GM12878 (cell line): ENCODE measurements around the gene PSMD13. TPM values are rescaled to one million over a fixed set of nuclear protein-coding genes. Genes with fewer than 3 reads are reported as not detected.

Experiments used
- ATAC-seq: fragments of 200-7000 bp; cut with Tn5 transposase; 3 replicates; pipeline ENCODE4 v1.9.1; 2020; ENCODE audit warnings: mild to moderate bottlenecking, moderate library complexity
- BruUV-seq: library from RNA; stranded (reverse); fragments of 400-500 nt; replicated peaks from 2 replicates; lab custom pipeline; 2021; lab: Mats Ljungman, UMichigan
- CTCF ChIA-PET: fragments of 300-600 bp; sonication (Branson Sonifier 250); formaldehyde crosslinking; extraction: SDS; loops from one replicate; lab custom pipeline; 2021; ENCODE audit warnings: inconsistent platforms; lab: Yijun Ruan, JAX
- POLR2A ChIA-PET: fragments of 350-600 bp; formaldehyde crosslinking; extraction: SDS; loops from one replicate; lab custom pipeline; 2021; ENCODE audit warnings: inconsistent platforms; lab: Charles Lee
- RAD21 ChIA-PET: fragments of 300-600 bp; sonication (Branson Sonifier 250); formaldehyde crosslinking; loops from one replicate; lab custom pipeline; 2023; ENCODE audit warnings: antibody characterized with exemption; ENCODE audit not compliant: unreplicated experiment; lab: Charles Lee
- SMC1A ChIA-PET: fragments of 300-600 bp; sonication (Branson Sonifier 250); formaldehyde crosslinking; loops from one replicate; lab custom pipeline; 2023; ENCODE audit not compliant: unreplicated experiment, uncharacterized antibody; lab: Charles Lee
- DNase-seq: peaks from one replicate; pipeline ENCODE4 v3.0.0-alpha.2; 2011; ENCODE audit warnings: low read depth, low spot score
- FAIRE-seq: peaks from 3 replicates; lab custom pipeline; 2011; peaks lifted over from hg19 to GRCh38; lab: Jason Lieb, UNC
- H2AFZ ChIP-seq: 2 replicates; pipeline ENCODE4 v1.6.0; 2011; ENCODE audit warnings: low read depth, low read length, control low read depth; ENCODE audit not compliant: control insufficient read depth
- H3K27ac ChIP-seq: 2 replicates; pipeline ENCODE4 v1.5.1; 2011; ENCODE audit warnings: control low read depth; ENCODE audit not compliant: control insufficient read depth, insufficient read depth
- H3K27me3 ChIP-seq, 2 experiments: replicated peaks in 1 of 2; 2 replicates each; pipeline versions ENCODE4 v1.6.0 to v1.6.1; 2011; ENCODE audit warnings: low read length in 1 of 2; ENCODE audit not compliant: control insufficient read depth in 2 of 2, insufficient read depth in 2 of 2
- H3K36me3 ChIP-seq, 2 experiments: 2 replicates each; pipeline ENCODE4 v1.5.1; 2011; ENCODE audit warnings: low read length in 1 of 2; ENCODE audit not compliant: control insufficient read depth in 2 of 2, insufficient read depth in 2 of 2
- H3K4me1 ChIP-seq: 2 replicates; pipeline ENCODE4 v1.6.1; 2011; ENCODE audit warnings: mild to moderate bottlenecking, low read length, moderate library complexity, mixed read lengths; ENCODE audit not compliant: control insufficient read depth, insufficient read depth
- H3K4me2 ChIP-seq: 2 replicates; pipeline ENCODE4 v1.6.0; 2011; ENCODE audit warnings: control low read depth; ENCODE audit not compliant: control insufficient read depth, insufficient read depth
- H3K4me3 ChIP-seq: fragments of 200-600 bp; sonication (generic); 2 replicates; pipeline ENCODE4 v1.5.1; 2016
- H3K79me2 ChIP-seq: 2 replicates; pipeline ENCODE4 v1.6.0; 2011; ENCODE audit warnings: low read length; ENCODE audit not compliant: control insufficient read depth, insufficient read depth
- H3K9ac ChIP-seq: 2 replicates; pipeline ENCODE4 v1.8.0; 2011; ENCODE audit warnings: low read length, control low read depth, mixed read lengths; ENCODE audit not compliant: control insufficient read depth, insufficient read depth
- H3K9me3 ChIP-seq: replicated peaks from 3 replicates; pipeline ENCODE4 v1.5.1; 2011; ENCODE audit warnings: mild to moderate bottlenecking, low read length; ENCODE audit not compliant: control insufficient read depth, insufficient read depth
- H4K20me1 ChIP-seq: 2 replicates; pipeline ENCODE4 v1.6.0; 2011; ENCODE audit not compliant: control insufficient read depth, insufficient read depth
- BCL11A ChIP-seq: IDR thresholded peaks from 2 replicates; pipeline ENCODE4 v1.6.1; 2011; ENCODE audit warnings: low read depth, low read length
- CHD4 ChIP-seq: fragments of 200-600 bp; sonication (generic); IDR thresholded peaks from 2 replicates; pipeline ENCODE4 v1.6.1; 2016; ENCODE audit warnings: mild to moderate bottlenecking
- EED ChIP-seq: sonication (generic); IDR thresholded peaks from 2 replicates; pipeline ENCODE4 v1.6.1; 2016; ENCODE audit warnings: antibody characterized with exemption, low read depth
- HDAC2 ChIP-seq: fragments of 200-600 bp; sonication (generic); IDR thresholded peaks from 2 replicates; pipeline ENCODE4 v1.6.1; 2017
- JUND ChIP-seq: IDR thresholded peaks from 2 replicates; pipeline ENCODE4 v1.6.1; 2012; ENCODE audit warnings: low read depth, mild to moderate bottlenecking, low read length, improper control_type of control experiment, moderate library complexity
- KDM1A ChIP-seq: fragments of 200-600 bp; sonication (generic); IDR thresholded peaks from 2 replicates; pipeline ENCODE4 v1.6.1; 2016; ENCODE audit warnings: borderline replicate concordance
- NR2C1 ChIP-seq: fragments of 450-650 bp; IDR thresholded peaks from 2 replicates; pipeline ENCODE4 v1.6.1; 2017; ENCODE audit warnings: antibody characterized with exemption, mild to moderate bottlenecking, moderate library complexity
- PML ChIP-seq: IDR thresholded peaks from 2 replicates; pipeline ENCODE4 v1.6.1; 2012; ENCODE audit warnings: low read length, inconsistent platforms
- RAD21 ChIP-seq: IDR thresholded peaks from 2 replicates; pipeline ENCODE4 v1.6.1; 2011; ENCODE audit warnings: mild to moderate bottlenecking, low read depth, low read length, moderate library complexity; ENCODE audit not compliant: insufficient read depth
- ZNF384 ChIP-seq: IDR thresholded peaks from 2 replicates; pipeline ENCODE4 v1.6.1; 2012; ENCODE audit warnings: low read depth, mild to moderate bottlenecking, low read length, improper control_type of control experiment, borderline replicate concordance
- ZSCAN29 ChIP-seq: fragments of 450-650 bp; IDR thresholded peaks from 2 replicates; pipeline ENCODE4 v1.6.1; 2017; ENCODE audit warnings: mild to moderate bottlenecking, moderate library complexity
- WGBS: methylation state at CpG from one replicate; pipeline ENCODE4 v1.1.6; 2016; ENCODE audit warnings: low lambda C conversion rate; ENCODE audit not compliant: insufficient replicate concordance, insufficient coverage; ENCODE audit errors: missing lambda C conversion rate; 5-methylcytosine and 5-hydroxymethylcytosine counted together
- in situ Hi-C: fragments of 300-500 bp; cut with MboI; formaldehyde crosslinking; loops from 9 replicates; pipeline ENCODE4 v1.14.3; 2018; ENCODE audit warnings: mixed read lengths
- intact Hi-C: fragments of 100-400 bp; cut with micrococcal nuclease; formaldehyde crosslinking; loops from one replicate; pipeline ENCODE4 v1.14.2; 2022; ENCODE audit not compliant: unreplicated experiment
- polyA plus RNA-seq, 11 experiments: library from polyadenylated mRNA; depleted of rRNA in 4 of 11; unstranded in 6 of 11; stranded (reverse) in 5 of 11; fragments of >200 nt; fragmentation: Nextera tagmentation in 4 of 11; fragmentation: Illumina TruSeq in 1 of 11; extraction: Ambion mirVana in 4 of 11; extraction: Trizol in 1 of 11; gene quantifications; 1 replicate in 1 of 11; 2 replicates in 10 of 11; pipeline versions ENCODE4 v1.2.1 to v1.2.3, GENCODE V29; 2011 to 2016; ENCODE audit warnings: inconsistent platforms in 2 of 11, missing spikeins in 2 of 11, low read depth in 1 of 11
- total RNA-seq, 4 experiments: library from RNA; depleted of rRNA in 3 of 4; stranded (reverse); fragments of >200 nt in 3 of 4; fragmentation: Illumina TruSeq in 1 of 4; extraction: Trizol in 1 of 4; gene quantifications; 2 replicates each; pipeline versions ENCODE4 v1.2.1 to v1.2.3, GENCODE V29; 2013 to 2021
- TF ChIP-seq, protein P1 (sequence below): fragments of 450-650 bp; IDR thresholded peaks from 2 replicates; pipeline ENCODE4 v1.6.1; 2017; ENCODE audit warnings: antibody characterized with exemption, mild to moderate bottlenecking, moderate library complexity
- TF ChIP-seq, protein P2 (sequence below): fragments of 450-650 bp; IDR thresholded peaks from 2 replicates; pipeline ENCODE4 v1.6.1; 2017; ENCODE audit warnings: mild to moderate bottlenecking, low read depth, inconsistent platforms; ENCODE audit not compliant: poor library complexity, severe bottlenecking

PSMD13 gene
- total and polyA plus RNA-seq, 10 of the 15 experiments (the other 5 are each of a cell fraction or from before 2014, with no cell fraction given): 141 to 303 (median 177) TPM

- Histone ChIP-seq H3K4me2 (no peak overlapping the region), H3K4me3 (no peak overlapping the region), H2AFZ (no peak overlapping the region), H3K4me1 (no peaks in the 10 kb centered on the region; the same call in 1 of the 2 replicates), H3K9ac (no peak overlapping the region), H3K9me3 (no peaks in the 10 kb centered on the region), H3K27ac (no peak overlapping the region), H4K20me1 (no peaks in the 10 kb centered on the region), H3K79me2 (no peaks in the 10 kb centered on the region), H3K27me3 (peaks cover 15 to 20% of the 10 kb centered on the region in 2 experiments), H3K36me3 (no peaks in the 10 kb centered on the region)
- intact Hi-C loops (no loop called here), in situ Hi-C loops (no loop called here)
- WGBS: 31% methylated on average over 4 of the region's 4 CpGs
- BruUV-seq: no TSS peak
- TF ChIP-seq CHD4: no peak
- TF ChIP-seq JUND: no peak
- no peak for TF ChIP-seq BCL11A
- TF ChIP-seq NR2C1: no peak
- no peak for TF ChIP-seq ZSCAN29
- TF ChIP-seq KDM1A: no peak
- TF ChIP-seq ZNF384: no peak
- no peak for TF ChIP-seq HDAC2
- TF ChIP-seq, protein P1, sequence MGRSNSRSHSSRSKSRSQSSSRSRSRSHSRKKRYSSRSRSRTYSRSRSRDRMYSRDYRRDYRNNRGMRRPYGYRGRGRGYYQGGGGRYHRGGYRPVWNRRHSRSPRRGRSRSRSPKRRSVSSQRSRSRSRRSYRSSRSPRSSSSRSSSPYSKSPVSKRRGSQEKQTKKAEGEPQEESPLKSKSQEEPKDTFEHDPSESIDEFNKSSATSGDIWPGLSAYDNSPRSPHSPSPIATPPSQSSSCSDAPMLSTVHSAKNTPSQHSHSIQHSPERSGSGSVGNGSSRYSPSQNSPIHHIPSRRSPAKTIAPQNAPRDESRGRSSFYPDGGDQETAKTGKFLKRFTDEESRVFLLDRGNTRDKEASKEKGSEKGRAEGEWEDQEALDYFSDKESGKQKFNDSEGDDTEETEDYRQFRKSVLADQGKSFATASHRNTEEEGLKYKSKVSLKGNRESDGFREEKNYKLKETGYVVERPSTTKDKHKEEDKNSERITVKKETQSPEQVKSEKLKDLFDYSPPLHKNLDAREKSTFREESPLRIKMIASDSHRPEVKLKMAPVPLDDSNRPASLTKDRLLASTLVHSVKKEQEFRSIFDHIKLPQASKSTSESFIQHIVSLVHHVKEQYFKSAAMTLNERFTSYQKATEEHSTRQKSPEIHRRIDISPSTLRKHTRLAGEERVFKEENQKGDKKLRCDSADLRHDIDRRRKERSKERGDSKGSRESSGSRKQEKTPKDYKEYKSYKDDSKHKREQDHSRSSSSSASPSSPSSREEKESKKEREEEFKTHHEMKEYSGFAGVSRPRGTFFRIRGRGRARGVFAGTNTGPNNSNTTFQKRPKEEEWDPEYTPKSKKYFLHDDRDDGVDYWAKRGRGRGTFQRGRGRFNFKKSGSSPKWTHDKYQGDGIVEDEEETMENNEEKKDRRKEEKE: no peak
- TF ChIP-seq, protein P2, sequence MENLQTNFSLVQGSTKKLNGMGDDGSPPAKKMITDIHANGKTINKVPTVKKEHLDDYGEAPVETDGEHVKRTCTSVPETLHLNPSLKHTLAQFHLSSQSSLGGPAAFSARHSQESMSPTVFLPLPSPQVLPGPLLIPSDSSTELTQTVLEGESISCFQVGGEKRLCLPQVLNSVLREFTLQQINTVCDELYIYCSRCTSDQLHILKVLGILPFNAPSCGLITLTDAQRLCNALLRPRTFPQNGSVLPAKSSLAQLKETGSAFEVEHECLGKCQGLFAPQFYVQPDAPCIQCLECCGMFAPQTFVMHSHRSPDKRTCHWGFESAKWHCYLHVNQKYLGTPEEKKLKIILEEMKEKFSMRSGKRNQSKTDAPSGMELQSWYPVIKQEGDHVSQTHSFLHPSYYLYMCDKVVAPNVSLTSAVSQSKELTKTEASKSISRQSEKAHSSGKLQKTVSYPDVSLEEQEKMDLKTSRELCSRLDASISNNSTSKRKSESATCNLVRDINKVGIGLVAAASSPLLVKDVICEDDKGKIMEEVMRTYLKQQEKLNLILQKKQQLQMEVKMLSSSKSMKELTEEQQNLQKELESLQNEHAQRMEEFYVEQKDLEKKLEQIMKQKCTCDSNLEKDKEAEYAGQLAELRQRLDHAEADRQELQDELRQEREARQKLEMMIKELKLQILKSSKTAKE: no peak
- no peak for TF ChIP-seq EED
- TF ChIP-seq PML: no peak
- no peak for TF ChIP-seq RAD21
- RAD21 ChIA-PET: no interaction called here
- DNase-seq (no peak), FAIRE-seq (no peak), ATAC-seq (no peak)
- SMC1A ChIA-PET: interaction anchor here (0.8 kb wide), 1 partner anchor 45 kb away, joined by 3 read pairs; no protein-coding TSS in a partner anchor
- CTCF ChIA-PET: no interaction called here
- POLR2A ChIA-PET: interaction anchor here (0.9 kb wide), 2 partner anchors 25 to 141 kb away, joined by 3 to 6 read pairs; no protein-coding TSS in a partner anchor
Observed at GRCh38 chr11:282171-282570, 45.4 kb downstream of the PSMD13 start.
